OCI-LY1 (cell line): ENCODE measurements around the gene IPO4.

Experiments used
- H2AFZ ChIP-seq: fragments of 200-600 bp; sonication (generic), shearing (Covaris generic); 2 replicates; pipeline ENCODE4 v1.6.0; 2014; ENCODE audit warnings: antibody characterized with exemption, mild to moderate bottlenecking, low read length
- H3F3A ChIP-seq: fragments of 200-600 bp; sonication (generic), shearing (Covaris generic); 2 replicates; pipeline ENCODE4 v1.6.0; 2014; ENCODE audit warnings: mild to moderate bottlenecking, antibody characterized with exemption, low read length, moderate library complexity; ENCODE audit not compliant: insufficient read depth
- H3K27ac ChIP-seq: fragments of 200-600 bp; sonication (generic); 2 replicates; pipeline ENCODE4 v1.5.1; 2014; ENCODE audit warnings: low read length, mixed run types, mild to moderate bottlenecking, low read depth; ENCODE audit not compliant: poor library complexity, severe bottlenecking
- H3K27me3 ChIP-seq: fragments of 200-600 bp; sonication (generic); 2 replicates; pipeline ENCODE4 v1.6.0; 2014; ENCODE audit warnings: antibody characterized with exemption, mild to moderate bottlenecking, low read length, moderate library complexity; ENCODE audit not compliant: insufficient read depth
- H3K36me3 ChIP-seq: fragments of 200-600 bp; sonication (generic); 2 replicates; pipeline ENCODE4 v1.6.1; 2014; ENCODE audit warnings: mild to moderate bottlenecking, antibody characterized with exemption, low read length, moderate library complexity, mixed read lengths; ENCODE audit not compliant: insufficient read depth
- H3K4me1 ChIP-seq: fragments of 200-600 bp; sonication (generic); 2 replicates; pipeline ENCODE4 v1.5.1; 2014; ENCODE audit warnings: mild to moderate bottlenecking, low read length, moderate library complexity; ENCODE audit not compliant: insufficient read depth, severe bottlenecking
- H3K4me2 ChIP-seq: fragments of 200-600 bp; sonication (generic), shearing (Covaris generic); 2 replicates; pipeline ENCODE4 v1.6.1; 2014; ENCODE audit warnings: low read length
- H3K4me3 ChIP-seq: fragments of 200-600 bp; sonication (generic); 2 replicates; pipeline ENCODE4 v1.5.1; 2014; ENCODE audit warnings: low read length, low read depth, mild to moderate bottlenecking, mixed read lengths; ENCODE audit not compliant: poor library complexity, severe bottlenecking
- H3K79me2 ChIP-seq: fragments of 200-600 bp; shearing (Covaris generic); 2 replicates; pipeline ENCODE4 v1.6.1; 2016; ENCODE audit warnings: mixed run types, low read length, mixed read lengths; ENCODE audit not compliant: insufficient read depth
- H3K9ac ChIP-seq: fragments of 200-600 bp; sonication (generic), shearing (Covaris generic); 2 replicates; pipeline ENCODE4 v1.6.1; 2014; ENCODE audit warnings: mild to moderate bottlenecking, low read length, mixed read lengths
- H3K9me2 ChIP-seq: fragments of 200-600 bp; sonication (generic), shearing (Covaris generic); 2 replicates; pipeline ENCODE4 v1.6.1; 2014; ENCODE audit warnings: low read depth, mild to moderate bottlenecking, low read length, mixed read lengths
- H3K9me3 ChIP-seq: fragments of 200-600 bp; shearing (Covaris generic); 2 replicates; pipeline ENCODE4 v1.6.1; 2014; ENCODE audit warnings: low read length, mixed read lengths
- H4K20me1 ChIP-seq: fragments of 200-600 bp; sonication (generic), shearing (Covaris generic); 2 replicates; pipeline ENCODE4 v1.6.0; 2016; ENCODE audit warnings: mild to moderate bottlenecking, low read length; ENCODE audit not compliant: insufficient read depth
- CTCF ChIP-seq: fragments of 200-600 bp; sonication (generic), shearing (Covaris generic); IDR thresholded peaks from 2 replicates; pipeline ENCODE4 v1.5.1; 2017; ENCODE audit warnings: mild to moderate bottlenecking, antibody characterized with exemption, low read length, moderate library complexity, mixed read lengths
- EZH2 ChIP-seq: fragments of 200-600 bp; sonication (generic), shearing (Covaris generic); IDR thresholded peaks from 2 replicates; pipeline ENCODE4 v1.8.0; 2017; ENCODE audit warnings: borderline replicate concordance, mixed run types, mild to moderate bottlenecking, antibody characterized with exemption, low read length, moderate library complexity, mixed read lengths

Gene IPO4

GRCh38 chr14:24179294-24179960 is 9.2 kb downstream of the IPO4 start:
- no peak for TF ChIP-seq EZH2
- H3K36me3 ChIP-seq = peaks cover 70% of the 10 kb centered on the region
- no peak overlapping the region for H2AFZ ChIP-seq
- H3K9me3 ChIP-seq = no peaks in the 10 kb centered on the region
- no peaks in the 10 kb centered on the region for H3K4me1 ChIP-seq
- H3K27me3 ChIP-seq = no peaks in the 10 kb centered on the region
- no peaks in the 10 kb centered on the region for H3K9me2 ChIP-seq
- no peaks in the 10 kb centered on the region for H3K79me2 ChIP-seq
- H3K4me3 ChIP-seq = no peak overlapping the region
- no peak overlapping the region for H3K27ac ChIP-seq
- H3F3A ChIP-seq = no peaks in the 10 kb centered on the region
- no peaks in the 10 kb centered on the region for H4K20me1 ChIP-seq
- H3K4me2 ChIP-seq = no peak overlapping the region
- H3K9ac ChIP-seq = no peak overlapping the region

- Histone ChIP-seq H3K9me3 (no peaks in the 10 kb centered on the region), H3K9ac (no peak overlapping the region), H3K4me2 (no peak overlapping the region), H3K27me3 (no peaks in the 10 kb centered on the region), H3K4me1 (no peaks in the 10 kb centered on the region), H3K4me3 (no peak overlapping the region), H3K79me2 (no peaks in the 10 kb centered on the region), H3F3A (no peaks in the 10 kb centered on the region), H3K36me3 (peaks cover 64% of the 10 kb centered on the region), H2AFZ (no peak overlapping the region), H4K20me1 (no peaks in the 10 kb centered on the region), H3K27ac (no peak overlapping the region), H3K9me2 (no peaks in the 10 kb centered on the region)
- TF ChIP-seq EZH2 = no peak
- TF ChIP-seq CTCF = no peak
These were observed 10.0 kb downstream of the IPO4 start for GRCh38 chr14:24178399-24179178.

GRCh38 chr14:24177891-24178290 is 10.7 kb downstream of the IPO4 start:
- no peak overlapping the region for H2AFZ ChIP-seq
- no peaks in the 10 kb centered on the region for H4K20me1 ChIP-seq
- H3K9ac ChIP-seq = no peak overlapping the region
- no peak overlapping the region for H3K27ac ChIP-seq
- no peaks in the 10 kb centered on the region for H3K27me3 ChIP-seq
- no peak overlapping the region for H3K4me3 ChIP-seq
- H3F3A ChIP-seq = no peaks in the 10 kb centered on the region
- TF ChIP-seq CTCF (no peak), EZH2 (no peak)
- no peaks in the 10 kb centered on the region for H3K79me2 ChIP-seq
- H3K9me3 ChIP-seq = no peaks in the 10 kb centered on the region
- no peaks in the 10 kb centered on the region for H3K9me2 ChIP-seq
- peaks cover 57% of the 10 kb centered on the region for H3K36me3 ChIP-seq
- no peaks in the 10 kb centered on the region for H3K4me1 ChIP-seq
- H3K4me2 ChIP-seq = no peak overlapping the region
